ENCODE results near the gene MICAL1. TPM values are rescaled to one million over a fixed set of nuclear protein-coding genes. Genes with fewer than 3 reads are reported as not detected.

MICAL1 gene
- total RNA-seq, 1 donor from 2014 or later: 782 TPM

- no peak overlapping the region for H3K4me3 Mint-ChIP-seq (ENCODE audit: unreplicated experiment)
- H3K36me3 Mint-ChIP-seq (ENCODE audit: unreplicated experiment): peaks cover 6% of the 10 kb centered on the region
- TF ChIP-seq CTCF (IDR thresholded peaks at IDR 0.05; ENCODE audit: partially characterized antibody, unreplicated experiment): no peak
- H3K9me3 Mint-ChIP-seq (ENCODE audit: unreplicated experiment): no peaks in the 10 kb centered on the region
- H3K27me3 Mint-ChIP-seq (ENCODE audit: unreplicated experiment): no peaks in the 10 kb centered on the region
- no peaks in the 10 kb centered on the region for H3K4me1 Mint-ChIP-seq (ENCODE audit: low read depth, unreplicated experiment)
- no peak for DNase-seq
- no peak overlapping the region for H3K27ac Mint-ChIP-seq (ENCODE audit: unreplicated experiment)
Measured at GRCh38 chr6:109472132-109472995, 16.8 kb upstream of the MICAL1 start.

- Mint-ChIP-seq H3K9me3 (ENCODE audit: unreplicated experiment) (no peaks in the 10 kb centered on the region), H3K4me3 (ENCODE audit: unreplicated experiment) (no peak overlapping the region), H3K36me3 (ENCODE audit: unreplicated experiment) (peaks cover 6% of the 10 kb centered on the region), H3K4me1 (ENCODE audit: low read depth, unreplicated experiment) (no peaks in the 10 kb centered on the region), H3K27ac (ENCODE audit: unreplicated experiment) (no peak overlapping the region), H3K27me3 (ENCODE audit: unreplicated experiment) (no peaks in the 10 kb centered on the region)
- DNase-seq: no peak
- no peak for TF ChIP-seq CTCF (IDR thresholded peaks at IDR 0.05; ENCODE audit: partially characterized antibody, unreplicated experiment)
Measured at GRCh38 chr6:109471105-109471810, 15.7 kb upstream of the MICAL1 start.

GRCh38 chr6:109469591-109470189, 14.1 kb upstream of the MICAL1 start:
- Mint-ChIP-seq H3K27me3 (ENCODE audit: unreplicated experiment) (no peaks in the 10 kb centered on the region), H3K9me3 (ENCODE audit: unreplicated experiment) (no peaks in the 10 kb centered on the region), H3K4me1 (ENCODE audit: low read depth, unreplicated experiment) (no peaks in the 10 kb centered on the region), H3K4me3 (ENCODE audit: unreplicated experiment) (no peak overlapping the region), H3K27ac (ENCODE audit: unreplicated experiment) (no peak overlapping the region), H3K36me3 (ENCODE audit: unreplicated experiment) (peaks cover 6% of the 10 kb centered on the region)
- no peak for TF ChIP-seq CTCF (IDR thresholded peaks at IDR 0.05; ENCODE audit: partially characterized antibody, unreplicated experiment)
- DNase-seq: no peak

GRCh38 chr6:109467696-109468095, 12.1 kb upstream of the MICAL1 start:
- TF ChIP-seq CTCF (IDR thresholded peaks at IDR 0.05; ENCODE audit: partially characterized antibody, unreplicated experiment): no peak
- no peak overlapping the region for H3K27ac Mint-ChIP-seq (ENCODE audit: unreplicated experiment)
- H3K4me3 Mint-ChIP-seq (ENCODE audit: unreplicated experiment): no peak overlapping the region
- H3K27me3 Mint-ChIP-seq (ENCODE audit: unreplicated experiment): no peaks in the 10 kb centered on the region
- H3K9me3 Mint-ChIP-seq (ENCODE audit: unreplicated experiment): no peaks in the 10 kb centered on the region
- H3K36me3 Mint-ChIP-seq (ENCODE audit: unreplicated experiment): no peaks in the 10 kb centered on the region
- DNase-seq: no peak
- H3K4me1 Mint-ChIP-seq (ENCODE audit: low read depth, unreplicated experiment): no peaks in the 10 kb centered on the region

Data from glutamatergic neuron (in vitro differentiated cells).